ENCODE data around the gene CHST11.

GRCh38 chr12:104751594-104751993 lies 294.8 kb downstream of the CHST11 start:
- TF ChIP-seq CTCF (optimal IDR thresholded peaks at IDR 0.05 in 1 of 3, IDR thresholded peaks at IDR 0.05 in 1 of 3, conservative IDR thresholded peaks at IDR 0.05 in 1 of 3; ENCODE audit: extremely low read depth in 1 of 3, insufficient read depth in 2 of 3, low read length in 3 of 3) (no peak), EZH2 (IDR thresholded peaks at IDR 0.05; ENCODE audit: low read length) (no peak)
